PC-3 (cell line): ENCODE measurements around the gene ICAM4.

Experiments
- EZH2 ChIP-seq: fragments of 300-600 bp; sonication (generic); IDR thresholded peaks from one replicate; pipeline ENCODE4 v1.6.1; 2017; ENCODE audit warnings: antibody characterized with exemption, mild to moderate bottlenecking, low read length; ENCODE audit not compliant: unreplicated experiment
- EZH2phosphoT487 ChIP-seq: fragments of 300-600 bp; sonication (generic); IDR thresholded peaks from 2 replicates; pipeline ENCODE4 v1.6.1; 2018; ENCODE audit warnings: mild to moderate bottlenecking, antibody characterized with exemption, low read length, borderline replicate concordance
- TF ChIP-seq, protein P1 (sequence below): fragments of 300-600 bp; sonication (generic); conservative IDR thresholded peaks from 2 replicates; pipeline ENCODE4 v1.5.1; 2017; ENCODE audit warnings: antibody characterized with exemption, low read depth, mild to moderate bottlenecking, low read length

GRCh38 chr19:10284960-10285278 is 1.8 kb upstream of the ICAM4 start:
- TF ChIP-seq, protein P1, sequence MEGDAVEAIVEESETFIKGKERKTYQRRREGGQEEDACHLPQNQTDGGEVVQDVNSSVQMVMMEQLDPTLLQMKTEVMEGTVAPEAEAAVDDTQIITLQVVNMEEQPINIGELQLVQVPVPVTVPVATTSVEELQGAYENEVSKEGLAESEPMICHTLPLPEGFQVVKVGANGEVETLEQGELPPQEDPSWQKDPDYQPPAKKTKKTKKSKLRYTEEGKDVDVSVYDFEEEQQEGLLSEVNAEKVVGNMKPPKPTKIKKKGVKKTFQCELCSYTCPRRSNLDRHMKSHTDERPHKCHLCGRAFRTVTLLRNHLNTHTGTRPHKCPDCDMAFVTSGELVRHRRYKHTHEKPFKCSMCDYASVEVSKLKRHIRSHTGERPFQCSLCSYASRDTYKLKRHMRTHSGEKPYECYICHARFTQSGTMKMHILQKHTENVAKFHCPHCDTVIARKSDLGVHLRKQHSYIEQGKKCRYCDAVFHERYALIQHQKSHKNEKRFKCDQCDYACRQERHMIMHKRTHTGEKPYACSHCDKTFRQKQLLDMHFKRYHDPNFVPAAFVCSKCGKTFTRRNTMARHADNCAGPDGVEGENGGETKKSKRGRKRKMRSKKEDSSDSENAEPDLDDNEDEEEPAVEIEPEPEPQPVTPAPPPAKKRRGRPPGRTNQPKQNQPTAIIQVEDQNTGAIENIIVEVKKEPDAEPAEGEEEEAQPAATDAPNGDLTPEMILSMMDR = no peak
- TF ChIP-seq EZH2phosphoT487 (no peak), EZH2 (no peak)
